CD4-positive, alpha-beta T cell treated with Interleukin-17A for 4 hours (primary cell): Measurements from ENCODE around the gene PPP1R1A.
A peak's percentile ranks its signal among the peaks of the same experiment; 100 is the strongest.

Experiments
- DNase-seq: peaks from one replicate; pipeline ENCODE4 v3.0.0-alpha.2; 2020; ENCODE audit warnings: mixed read lengths

The PPP1R1A gene

DNA sequence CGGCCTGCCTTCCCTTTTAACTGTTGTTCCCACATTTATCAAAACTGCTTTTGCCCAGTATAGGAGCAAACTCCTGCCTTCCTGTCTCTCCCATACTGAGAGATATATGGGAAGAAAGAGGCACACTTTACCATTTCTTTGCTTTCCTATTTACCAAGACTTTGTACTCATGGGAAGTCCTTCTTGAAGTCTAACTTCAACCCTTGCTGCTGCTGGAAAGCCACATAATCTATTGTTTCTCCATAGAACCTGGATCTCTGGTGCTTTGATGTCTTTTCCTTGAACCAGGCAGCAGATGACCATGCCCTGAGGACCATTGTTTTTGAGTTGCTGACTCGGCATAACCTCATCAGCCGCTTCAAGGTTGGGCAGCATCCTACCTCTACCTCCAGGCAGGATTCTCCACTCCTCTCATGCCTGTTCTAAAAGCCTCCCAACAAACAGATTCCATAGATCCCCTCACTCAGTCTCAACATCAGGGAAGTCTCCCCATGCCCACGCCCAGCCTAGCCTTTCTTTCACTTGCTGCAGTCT, 18.4 kb downstream of the PPP1R1A start:
- DNase-seq = no peak

GRCh38 chr12:54569072-54569471, 19.4 kb downstream of the PPP1R1A start:
- DNase-seq = no peak

DNA sequence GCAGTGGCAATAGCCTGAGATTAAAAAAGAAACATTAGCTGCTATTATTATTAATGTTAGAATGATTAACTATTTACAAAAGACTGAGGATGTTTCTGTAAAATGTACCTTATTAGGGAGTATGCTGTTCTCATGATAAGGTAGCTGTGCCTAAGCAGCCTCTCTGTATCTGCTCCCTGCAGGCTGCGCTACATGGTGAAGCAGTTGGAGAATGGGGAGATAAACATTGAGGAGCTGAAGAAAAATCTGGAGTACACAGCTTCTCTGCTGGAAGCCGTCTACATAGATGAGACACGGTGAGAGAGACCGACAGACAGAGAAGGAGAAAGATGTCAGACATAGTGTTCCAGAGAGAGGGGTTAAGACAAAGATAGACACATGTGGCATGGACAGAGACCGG, 21.7 kb downstream of the PPP1R1A start:
- DNase-seq = no peak

DNA sequence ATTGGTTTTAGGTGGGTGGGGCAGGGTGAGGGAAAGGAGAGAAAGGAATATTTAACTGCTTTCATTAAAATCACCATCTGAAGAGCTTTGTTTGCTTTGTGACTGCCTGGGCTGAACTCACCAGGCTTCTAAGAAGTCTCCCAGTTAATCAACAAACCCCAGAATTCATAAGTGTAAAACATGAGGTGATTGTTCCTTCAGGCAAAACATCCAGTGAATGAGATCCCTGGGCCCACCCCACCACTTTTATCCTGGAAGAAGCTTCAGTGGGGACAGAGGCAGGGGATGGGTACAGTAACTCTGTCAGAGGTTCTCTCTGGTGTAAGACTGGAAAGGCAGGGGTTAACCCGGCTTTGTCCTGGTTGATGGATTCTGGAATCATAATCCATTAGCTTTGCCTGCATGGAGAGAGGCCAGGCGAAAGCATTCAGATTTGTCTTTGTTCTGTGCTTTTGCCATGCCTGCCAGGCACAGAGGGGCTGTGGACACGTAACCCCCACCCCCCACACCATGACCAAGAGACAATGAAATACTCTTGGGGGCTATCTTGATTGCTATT, 22.4 kb downstream of the PPP1R1A start:
- DNase-seq = no peak

DNA sequence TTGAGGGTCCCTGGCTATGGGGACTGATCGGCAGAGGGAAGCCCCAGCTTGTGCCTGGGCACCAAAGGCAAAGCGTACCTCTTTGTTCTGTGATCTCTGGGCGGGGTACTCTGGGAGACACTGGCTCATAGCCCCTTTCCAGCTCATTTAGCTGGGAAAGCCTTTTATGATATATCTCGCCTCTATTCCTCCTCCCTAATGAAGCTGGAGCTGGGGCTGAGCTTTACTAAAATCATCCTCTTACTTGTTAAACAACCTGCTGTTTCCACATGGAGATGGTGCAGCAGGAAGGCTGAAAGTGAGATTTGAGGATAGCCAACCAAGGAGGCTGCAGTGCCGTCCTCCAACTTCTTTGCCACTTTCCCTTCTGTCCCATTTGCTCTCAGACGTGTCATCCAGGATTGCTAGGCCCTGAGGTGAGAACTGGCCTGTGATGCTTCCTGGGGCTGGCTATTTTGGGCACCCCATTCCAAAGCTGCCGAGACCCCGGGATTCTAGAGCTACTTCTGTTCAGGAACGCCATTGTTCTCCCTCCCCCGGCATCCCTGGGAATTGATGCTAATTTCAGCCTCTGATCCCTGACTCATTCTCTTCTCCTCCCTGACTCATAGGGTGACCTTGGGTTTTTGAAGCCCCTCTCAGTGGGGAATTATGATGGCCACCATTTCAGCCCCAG, 23.0 kb downstream of the PPP1R1A start:
- no peak for DNase-seq

DNA sequence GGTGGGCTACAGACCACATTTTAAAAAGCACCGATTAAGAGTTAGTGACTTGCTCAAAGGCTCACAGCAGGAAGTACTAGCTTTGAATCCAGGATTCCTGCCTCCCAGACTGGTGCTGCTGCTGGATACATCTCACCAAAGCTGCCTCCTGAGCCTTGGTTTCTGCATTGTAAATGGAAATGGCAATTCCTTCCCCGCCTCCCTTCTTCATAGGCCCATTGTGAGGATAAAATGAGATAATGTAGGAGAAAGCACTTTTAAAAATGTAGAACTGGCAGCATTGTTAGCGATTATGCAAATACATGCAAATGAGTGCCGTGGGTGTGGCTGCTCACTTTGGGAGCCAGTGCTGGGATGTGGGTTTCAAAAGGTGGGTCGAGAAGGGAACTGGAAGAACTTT, 23.7 kb downstream of the PPP1R1A start:
- DNase-seq = no peak

- no peak for DNase-seq
These were observed 24.7 kb downstream of the PPP1R1A start for GRCh38 chr12:54563787-54564186.

DNA sequence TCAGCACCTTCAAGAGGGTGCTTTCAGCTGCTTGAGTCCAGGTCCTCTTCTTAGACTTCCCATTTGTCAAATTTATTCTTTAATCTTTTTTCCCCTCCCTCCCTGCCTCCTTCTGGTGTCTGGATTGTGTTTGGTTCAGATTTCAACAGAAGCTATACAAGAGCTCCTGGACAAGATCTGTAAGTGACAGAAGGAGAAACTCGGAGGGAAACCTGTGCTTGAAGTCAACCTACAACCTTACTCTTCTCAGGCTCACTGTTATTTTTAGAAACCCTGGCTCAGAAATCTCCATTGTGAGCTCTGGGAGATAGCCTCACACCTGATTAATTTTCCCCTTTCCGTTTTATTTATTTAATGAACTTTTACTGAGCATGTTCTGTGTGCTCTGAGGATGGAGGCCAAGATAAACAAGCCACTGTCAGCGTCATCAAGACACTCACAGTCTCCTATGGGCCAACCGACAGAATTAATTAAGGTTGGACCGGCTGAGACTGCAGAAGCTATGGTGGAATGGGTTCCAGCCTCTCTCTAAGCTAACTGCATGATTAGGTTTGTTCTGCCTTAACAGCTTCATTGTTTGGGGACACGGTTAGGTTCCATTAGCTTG, 25.6 kb downstream of the PPP1R1A start:
- no peak for DNase-seq

GRCh38 chr12:54561164-54561563, 27.3 kb downstream of the PPP1R1A start:
- DNase-seq = no peak

GRCh38 chr12:54560374-54560858, 28.0 kb downstream of the PPP1R1A start:
- peak; percentile 91 for DNase-seq

GRCh38 chr12:54558759-54559158, 29.7 kb downstream of the PPP1R1A start:
- DNase-seq = no peak

GRCh38 chr12:54558311-54558710, 30.1 kb downstream of the PPP1R1A start:
- no peak for DNase-seq

DNA sequence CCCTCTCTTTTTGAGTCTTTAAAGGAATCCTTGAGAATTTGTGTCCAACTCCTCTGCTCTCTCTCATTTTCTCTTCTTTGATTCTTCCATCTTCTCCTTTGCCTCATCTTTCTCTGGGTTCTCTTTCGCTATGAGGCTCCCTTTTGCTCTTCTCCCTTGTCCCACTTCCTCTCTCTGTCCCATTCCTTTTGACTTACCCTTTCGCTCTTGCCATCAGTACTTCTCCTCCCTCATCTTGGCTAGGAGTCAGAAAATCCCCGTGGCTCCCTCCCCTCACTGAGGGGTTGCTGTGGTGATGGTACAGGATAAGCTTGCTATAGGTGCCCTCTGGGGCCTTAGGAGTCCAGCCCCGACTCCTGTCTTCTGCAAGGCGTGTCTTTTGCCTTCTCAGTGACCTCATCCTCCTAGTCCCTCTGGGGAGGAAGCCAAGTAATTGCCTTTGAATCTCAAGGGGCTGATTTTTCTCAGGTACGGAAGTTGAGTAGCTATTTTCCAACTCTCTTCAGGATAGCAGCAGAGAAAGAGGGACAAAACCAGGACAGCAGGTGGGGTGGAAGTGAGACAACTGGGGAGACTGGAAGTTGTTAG, 32.7 kb downstream of the PPP1R1A start:
- no peak for DNase-seq

DNA sequence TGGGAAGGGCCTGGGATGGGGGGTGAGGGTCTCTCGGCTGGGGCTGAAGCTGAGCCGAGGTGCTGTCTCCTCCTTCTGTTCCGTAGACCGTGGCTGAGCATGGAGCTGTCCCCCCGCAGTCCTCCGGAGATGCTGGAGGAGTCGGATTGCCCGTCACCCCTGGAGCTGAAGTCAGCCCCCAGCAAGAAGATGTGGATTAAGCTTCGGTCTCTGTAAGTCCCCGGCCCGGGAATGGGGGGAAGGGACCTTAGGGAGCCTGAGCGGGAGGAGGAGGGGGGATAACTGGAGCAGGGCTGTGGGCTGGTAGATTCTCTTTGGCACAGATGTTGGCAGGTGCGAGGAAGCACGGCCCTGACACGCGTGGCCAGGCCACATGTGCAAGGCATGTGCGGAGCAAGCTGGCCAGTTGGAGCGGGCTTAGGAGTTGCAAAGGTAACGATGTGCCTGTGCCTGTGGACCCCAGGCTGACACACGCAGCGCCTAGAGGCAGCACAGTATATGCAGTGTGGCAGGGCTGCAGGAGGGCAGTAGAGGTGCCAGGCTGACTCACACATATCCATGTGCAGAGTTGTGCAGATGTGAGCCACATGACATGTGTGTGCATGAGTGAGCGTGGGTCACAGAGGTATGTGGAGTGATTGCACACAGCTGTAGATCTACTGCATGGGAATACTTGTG, 38.5 kb downstream of the PPP1R1A start:
- DNase-seq = peak; percentile 47

DNA sequence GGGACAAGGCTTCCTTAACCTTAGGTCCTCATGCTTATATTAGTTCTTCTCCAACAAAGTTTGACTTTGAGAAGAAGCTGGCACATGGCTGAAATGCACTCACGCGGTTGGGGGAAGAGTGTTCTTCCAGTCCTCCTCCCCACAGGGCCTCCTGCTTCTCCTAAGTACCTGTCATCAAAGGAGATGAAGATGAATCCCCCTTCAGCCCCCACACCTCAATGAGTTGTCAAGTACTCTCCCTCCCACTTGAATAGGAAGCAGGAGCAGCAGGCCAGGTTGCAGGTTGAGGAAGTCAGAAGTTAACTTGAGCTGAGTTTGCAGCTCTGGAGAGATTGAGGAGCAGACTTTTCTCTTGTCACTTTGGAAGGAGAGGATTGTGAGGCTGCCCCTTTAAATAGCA, 41.9 kb downstream of the PPP1R1A start:
- DNase-seq = no peak

DNA sequence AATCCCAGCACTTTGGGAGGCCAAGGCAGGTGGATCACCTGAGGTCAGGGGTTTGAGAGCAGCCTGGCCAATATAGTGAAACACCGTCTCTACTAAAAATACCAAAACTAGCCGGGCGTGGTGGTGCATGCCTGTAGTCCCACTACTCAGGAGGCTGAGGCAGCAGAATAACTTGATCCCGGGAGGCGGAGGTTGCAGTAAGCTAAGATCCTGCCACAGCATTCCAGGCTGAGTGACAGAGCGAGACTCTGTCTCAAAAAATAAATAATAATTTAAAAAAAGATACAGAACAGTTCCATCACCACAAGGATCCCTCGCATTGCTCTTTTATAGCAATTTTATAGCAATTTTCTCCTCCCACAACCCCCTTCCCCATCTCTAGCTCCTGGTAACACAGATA, 43.7 kb downstream of the PPP1R1A start:
- DNase-seq = no peak

GRCh38 chr12:54543526-54543925, 44.9 kb downstream of the PPP1R1A start:
- DNase-seq = no peak

GRCh38 chr12:54541751-54542290, 46.6 kb downstream of the PPP1R1A start:
- DNase-seq = no peak

DNA sequence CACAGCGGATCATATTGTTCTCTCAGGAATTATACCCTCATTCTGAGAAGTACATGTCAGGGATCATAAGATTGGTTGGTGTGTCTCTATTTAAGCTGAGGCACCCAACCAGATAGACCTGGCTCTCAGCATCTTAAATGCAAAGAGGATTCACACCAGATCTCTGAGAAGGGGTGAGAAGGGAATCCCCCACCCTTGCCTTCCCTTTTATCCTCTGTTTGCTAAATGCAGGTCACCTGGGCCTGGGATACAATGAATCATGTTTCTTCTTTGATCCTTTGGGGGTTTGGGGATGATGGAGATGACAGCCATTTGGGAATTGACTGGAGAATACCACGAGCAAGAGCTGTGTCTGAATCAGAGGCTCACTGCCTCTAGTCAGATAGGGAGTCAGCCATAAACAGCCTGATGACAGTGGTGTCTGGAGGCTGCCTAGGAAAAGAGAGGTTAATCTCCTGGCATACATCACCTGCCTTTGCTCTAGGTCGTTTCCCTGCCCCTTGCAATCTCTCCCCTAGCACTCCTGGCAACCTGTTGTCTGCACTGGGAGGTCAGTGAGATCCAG, 50.2 kb downstream of the PPP1R1A start:
- DNase-seq = no peak

- no peak for DNase-seq
These were observed 53.0 kb downstream of the PPP1R1A start for GRCh38 chr12:54535474-54535873.

- DNase-seq = no peak
These were observed 58.9 kb downstream of the PPP1R1A start for GRCh38 chr12:54529581-54529980.
